Ascending aorta (tissue), 2 donors: ENCODE results near the gene LIMCH1. TPM values are rescaled to one million over a fixed set of nuclear protein-coding genes. Genes with fewer than 3 reads are reported as not detected.

Experiments
- DNase-seq, 2 donors: peaks; one replicate each; pipeline ENCODE4 v3.0.0-alpha.2; 2019; ENCODE audit warnings: low spot score in 2 of 2
- H3K27ac ChIP-seq, 2 donors: fragments of 200-600 bp; sonication (generic); one replicate each; pipeline ENCODE4 v1.5.1; 2016 to 2017; ENCODE audit warnings: mild to moderate bottlenecking in 1 of 2
- H3K27me3 ChIP-seq: fragments of 200-600 bp; sonication (generic); one replicate; pipeline ENCODE4 v1.5.1; 2017
- H3K36me3 ChIP-seq, 2 donors: fragments of 200-600 bp; sonication (generic); one replicate each; pipeline ENCODE4 v1.5.1; 2016
- H3K4me1 ChIP-seq, 2 donors: fragments of 200-600 bp; sonication (generic); one replicate each; pipeline ENCODE4 v1.5.1; 2016 to 2017; ENCODE audit warnings: mild to moderate bottlenecking in 1 of 2
- H3K4me3 ChIP-seq, 2 donors: fragments of 200-600 bp; sonication (generic); one replicate each; pipeline ENCODE4 v1.5.1; 2016 to 2017; ENCODE audit warnings: mild to moderate bottlenecking in 1 of 2
- H3K9me3 ChIP-seq, 2 donors: fragments of 200-600 bp; sonication (generic); one replicate each; pipeline ENCODE4 v1.5.1; 2016
- intact Hi-C: fragments of 100-400 bp; cut with DNase I; formaldehyde crosslinking; loops from one replicate; pipeline ENCODE4 v1.15.1; 2023
- total RNA-seq: library from RNA; depleted of rRNA; stranded (reverse); fragments of >200 nt; gene quantifications from one replicate; pipeline ENCODE4 v1.1.0, GENCODE V29; 2016
- TF ChIP-seq, protein P1 (sequence below), 3 experiments: fragments of 200-600 bp in 2 of 3; fragments of 450-650 bp in 1 of 3; sonication (generic) in 2 of 3; IDR thresholded peaks; one replicate each; pipeline ENCODE4 v1.5.1; 2016 to 2019; ENCODE audit warnings: antibody characterized with exemption in 3 of 3, mild to moderate bottlenecking in 1 of 3, moderate library complexity in 1 of 3

The LIMCH1 gene
- total RNA-seq, 1 donor from 2014 or later, result 44.4 TPM

DNA sequence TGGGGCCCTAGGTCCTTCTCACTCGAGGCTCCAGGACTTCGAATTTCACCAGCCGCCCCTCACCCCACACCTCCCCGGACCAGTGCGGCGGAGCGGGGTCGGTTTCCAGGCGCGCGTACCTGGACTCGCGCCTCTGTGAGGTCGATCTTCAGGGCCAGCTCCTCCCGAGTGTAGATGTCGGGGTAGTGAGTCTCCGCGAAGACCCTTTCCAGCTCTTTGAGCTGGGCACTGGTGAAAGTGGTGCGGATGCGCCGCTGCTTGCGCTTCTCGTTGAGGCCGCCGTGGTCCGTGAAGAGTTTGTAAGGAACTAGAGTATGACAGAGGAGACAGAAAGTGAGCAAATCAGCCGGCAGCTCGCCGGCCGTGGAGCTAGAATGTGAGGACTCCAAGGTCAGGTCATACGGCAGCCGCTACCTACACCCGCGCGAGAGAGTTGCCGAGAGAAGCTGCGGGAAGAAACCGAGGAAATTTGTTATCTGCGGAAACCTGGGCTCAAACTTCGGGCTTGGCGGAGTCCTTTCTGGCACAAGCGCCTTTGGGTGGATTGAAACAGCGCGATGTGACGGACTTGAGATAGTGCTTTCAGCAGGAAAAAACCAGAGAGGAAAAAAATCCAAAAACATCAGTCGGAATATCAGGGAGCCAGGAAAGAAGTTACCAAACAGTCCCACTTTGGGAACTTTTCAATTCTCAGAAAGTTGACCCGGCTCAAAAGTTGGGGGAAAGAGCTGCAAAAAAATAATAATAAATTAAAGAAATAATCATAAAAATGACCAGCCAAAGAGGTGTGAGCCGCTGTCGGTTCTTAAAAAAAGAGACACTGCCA lies 209.5 kb downstream of the LIMCH1 start:
- H3K4me1 ChIP-seq, result no peaks in the 10 kb centered on the region
- H3K27me3 ChIP-seq, result peaks cover 17% of the 10 kb centered on the region
- H3K9me3 ChIP-seq, result no peaks in the 10 kb centered on the region
- DNase-seq, result no peak
- H3K4me3 ChIP-seq, result no peak overlapping the region
- intact Hi-C loops, result no loop called here
- TF ChIP-seq, protein P1, sequence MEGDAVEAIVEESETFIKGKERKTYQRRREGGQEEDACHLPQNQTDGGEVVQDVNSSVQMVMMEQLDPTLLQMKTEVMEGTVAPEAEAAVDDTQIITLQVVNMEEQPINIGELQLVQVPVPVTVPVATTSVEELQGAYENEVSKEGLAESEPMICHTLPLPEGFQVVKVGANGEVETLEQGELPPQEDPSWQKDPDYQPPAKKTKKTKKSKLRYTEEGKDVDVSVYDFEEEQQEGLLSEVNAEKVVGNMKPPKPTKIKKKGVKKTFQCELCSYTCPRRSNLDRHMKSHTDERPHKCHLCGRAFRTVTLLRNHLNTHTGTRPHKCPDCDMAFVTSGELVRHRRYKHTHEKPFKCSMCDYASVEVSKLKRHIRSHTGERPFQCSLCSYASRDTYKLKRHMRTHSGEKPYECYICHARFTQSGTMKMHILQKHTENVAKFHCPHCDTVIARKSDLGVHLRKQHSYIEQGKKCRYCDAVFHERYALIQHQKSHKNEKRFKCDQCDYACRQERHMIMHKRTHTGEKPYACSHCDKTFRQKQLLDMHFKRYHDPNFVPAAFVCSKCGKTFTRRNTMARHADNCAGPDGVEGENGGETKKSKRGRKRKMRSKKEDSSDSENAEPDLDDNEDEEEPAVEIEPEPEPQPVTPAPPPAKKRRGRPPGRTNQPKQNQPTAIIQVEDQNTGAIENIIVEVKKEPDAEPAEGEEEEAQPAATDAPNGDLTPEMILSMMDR (IDR thresholded peaks at IDR 0.05), result no peak
- no peaks in the 10 kb centered on the region for H3K36me3 ChIP-seq
- no peak overlapping the region for H3K27ac ChIP-seq

GRCh38 chr4:41748074-41748570 lies 210.2 kb downstream of the LIMCH1 start:
- Histone ChIP-seq H3K27me3 (peaks cover 17% of the 10 kb centered on the region), H3K4me3 (no peak overlapping the region), H3K9me3 (no peaks in the 10 kb centered on the region), H3K4me1 (no peaks in the 10 kb centered on the region), H3K27ac (no peak overlapping the region), H3K36me3 (no peaks in the 10 kb centered on the region)
- TF ChIP-seq, protein P1 (IDR thresholded peaks at IDR 0.05), result no peak
- intact Hi-C loops, result no loop called here
- no peak for DNase-seq

DNA sequence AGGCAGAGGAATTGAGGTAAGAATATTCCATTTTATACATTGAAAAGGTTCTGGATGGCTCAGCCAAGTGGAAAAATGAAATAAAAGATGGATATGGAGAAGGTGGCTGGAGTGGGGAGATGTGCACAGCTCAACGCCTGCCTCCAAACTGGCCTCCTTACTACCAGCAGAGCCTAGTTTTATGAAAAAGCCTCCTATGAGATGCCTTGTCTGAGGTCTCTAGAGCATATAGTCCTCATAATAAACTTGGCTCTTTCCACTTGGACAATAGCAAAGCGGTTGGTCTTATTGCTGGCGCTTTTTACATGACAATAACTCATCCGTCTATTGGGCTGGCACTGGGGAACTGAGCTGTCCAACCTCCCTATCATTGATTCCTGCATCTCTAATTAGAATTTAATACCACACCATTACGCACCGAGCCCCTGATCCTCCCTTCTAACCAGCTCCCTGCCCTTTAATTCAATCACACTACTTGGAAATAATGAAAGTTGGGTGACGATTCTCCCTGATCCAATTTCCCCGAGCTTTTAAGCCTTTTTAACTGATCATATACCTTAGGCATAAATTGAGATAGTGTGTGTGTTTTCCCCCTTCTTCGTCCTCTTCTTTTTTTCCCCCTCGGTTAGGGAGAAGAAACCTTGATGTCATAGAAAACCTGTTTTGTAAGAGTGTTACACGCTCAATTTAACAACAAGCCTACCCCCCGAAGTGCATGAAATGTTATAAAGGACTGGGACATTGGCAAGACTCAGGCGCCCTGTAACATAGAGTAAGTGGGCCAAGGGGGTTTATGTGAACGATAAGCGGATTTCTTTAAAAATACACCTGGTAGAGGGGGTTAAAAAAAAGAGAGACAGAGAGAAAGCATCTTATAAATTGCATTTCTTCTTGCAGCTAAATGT lies 210.9 kb downstream of the LIMCH1 start, which contains the start of gene PHOX2B:
TSS of gene PHOX2B (minus strand) at position 155 of the 905 bp plus-strand sequence. CDS start at position 40, 115 bp downstream.
- H3K36me3 ChIP-seq, result no peaks in the 10 kb centered on the region
- no peak for DNase-seq
- H3K27me3 ChIP-seq, result peaks cover 17% of the 10 kb centered on the region
- no peaks in the 10 kb centered on the region for H3K9me3 ChIP-seq
- H3K4me1 ChIP-seq, result no peaks in the 10 kb centered on the region
- TF ChIP-seq, protein P1 (IDR thresholded peaks at IDR 0.05), result no peak
- no peak within 1 kb of the TSS for H3K27ac ChIP-seq
- intact Hi-C loops, result no loop called here
- no peak within 1 kb of the TSS for H3K4me3 ChIP-seq

GRCh38 chr4:41749631-41750039 lies 211.7 kb downstream of the LIMCH1 start:
- no peak for DNase-seq
- Histone ChIP-seq H3K4me3 (no peak overlapping the region), H3K27ac (no peak overlapping the region), H3K9me3 (no peaks in the 10 kb centered on the region), H3K36me3 (no peaks in the 10 kb centered on the region), H3K4me1 (no peaks in the 10 kb centered on the region), H3K27me3 (peaks cover 17% of the 10 kb centered on the region)
- TF ChIP-seq, protein P1 (IDR thresholded peaks at IDR 0.05), result no peak
- intact Hi-C loops, result no loop called here

Other genes starting within 250 kb of the LIMCH1 start
- not detected for gene PHOX2B, start 210.6 kb downstream of the LIMCH1 start, total RNA-seq